Caco-2 (cell line): ENCODE measurements around the gene GMPS. TPM values are rescaled to one million over a fixed set of nuclear protein-coding genes. Genes with fewer than 3 reads are reported as not detected.

Experiments used
- BruUV-seq: library from RNA; stranded (reverse); fragments of 400-500 nt; replicated peaks from 2 replicates; lab custom pipeline; 2021; lab: Mats Ljungman, UMichigan
- CTCF ChIA-PET: fragments of 300-600 bp; sonication (Branson Sonifier 250); formaldehyde crosslinking; loops from one replicate; lab custom pipeline; 2022; ENCODE audit warnings: antibody characterized with exemption; lab: Charles Lee
- POLR2A ChIA-PET: fragments of 300-600 bp; sonication (Branson Sonifier 250); formaldehyde crosslinking; loops from one replicate; lab custom pipeline; 2022; ENCODE audit warnings: antibody characterized with exemption; lab: Charles Lee
- DNase-seq, 2 experiments: peaks; one replicate each; pipeline versions ENCODE4 v3.0.0 to v3.0.0-alpha.2; 2020 to 2022
- H3K27me3 ChIP-seq: replicated peaks from 2 replicates; pipeline ENCODE4 v1.6.0; 2011; ENCODE audit warnings: low read length; ENCODE audit not compliant: control insufficient read depth, insufficient read depth
- H3K36me3 ChIP-seq: 2 replicates; pipeline ENCODE4 v1.5.1; 2011; ENCODE audit warnings: low read length; ENCODE audit not compliant: control insufficient read depth, insufficient read depth
- H3K4me1 ChIP-seq: fragments of 250-450 bp; sonication (Bioruptor Pico); 2 replicates; pipeline ENCODE4 v1.5.1; 2020; ENCODE audit warnings: mild to moderate bottlenecking
- H3K4me3 ChIP-seq: 2 replicates; pipeline ENCODE4 v1.5.1; 2011; ENCODE audit warnings: low read depth, mild to moderate bottlenecking, control low read depth, low read length
- H3K9me3 ChIP-seq: fragments of 250-450 bp; sonication (Bioruptor Pico); 2 replicates; pipeline ENCODE4 v1.5.1; 2020; ENCODE audit warnings: mild to moderate bottlenecking, moderate library complexity
- H3K27ac Mint-ChIP-seq: one replicate; pipeline ENCODE4 v1.8.0; 2022; ENCODE audit warnings: mixed read lengths; ENCODE audit not compliant: unreplicated experiment
- H3K27me3 Mint-ChIP-seq: one replicate; pipeline ENCODE4 v1.8.0; 2022; ENCODE audit warnings: mixed read lengths; ENCODE audit not compliant: insufficient read depth, unreplicated experiment
- H3K36me3 Mint-ChIP-seq: one replicate; pipeline ENCODE4 v1.8.0; 2022; ENCODE audit warnings: mild to moderate bottlenecking, mixed read lengths; ENCODE audit not compliant: insufficient read depth, unreplicated experiment
- H3K4me1 Mint-ChIP-seq: one replicate; pipeline ENCODE4 v1.8.0; 2022; ENCODE audit warnings: low read depth, mixed read lengths; ENCODE audit not compliant: unreplicated experiment
- H3K4me3 Mint-ChIP-seq: one replicate; pipeline ENCODE4 v1.8.0; 2022; ENCODE audit warnings: mild to moderate bottlenecking, moderate library complexity, mixed read lengths; ENCODE audit not compliant: unreplicated experiment
- H3K9me3 Mint-ChIP-seq: one replicate; pipeline ENCODE4 v1.8.0; 2022; ENCODE audit warnings: mixed read lengths; ENCODE audit not compliant: unreplicated experiment
- intact Hi-C: fragments of 100-400 bp; cut with micrococcal nuclease; formaldehyde crosslinking; loops from one replicate; pipeline ENCODE4 v1.10.0; 2022; ENCODE audit not compliant: unreplicated experiment
- total RNA-seq: library from RNA; stranded (reverse); gene quantifications from 2 replicates; pipeline ENCODE4 v1.2.3, GENCODE V29; 2022
- TF ChIP-seq, protein P1 (sequence below), 2 experiments: fragments of 200-600 bp in 1 of 2; IDR thresholded peaks; 1 replicate in 1 of 2; 2 replicates in 1 of 2; pipeline versions ENCODE4 v1.5.1 to v1.8.0; 2011 to 2022; ENCODE audit warnings: antibody characterized with exemption in 1 of 2, control low read depth in 1 of 2, inconsistent platforms in 1 of 2, low read depth in 1 of 2, low read length in 1 of 2, mild to moderate bottlenecking in 1 of 2, moderate library complexity in 1 of 2; ENCODE audit not compliant: insufficient read depth in 1 of 2, severe bottlenecking in 1 of 2, unreplicated experiment in 1 of 2

Gene GMPS
- total RNA-seq, 1 experiment from 2014 or later = 102 TPM

DNA sequence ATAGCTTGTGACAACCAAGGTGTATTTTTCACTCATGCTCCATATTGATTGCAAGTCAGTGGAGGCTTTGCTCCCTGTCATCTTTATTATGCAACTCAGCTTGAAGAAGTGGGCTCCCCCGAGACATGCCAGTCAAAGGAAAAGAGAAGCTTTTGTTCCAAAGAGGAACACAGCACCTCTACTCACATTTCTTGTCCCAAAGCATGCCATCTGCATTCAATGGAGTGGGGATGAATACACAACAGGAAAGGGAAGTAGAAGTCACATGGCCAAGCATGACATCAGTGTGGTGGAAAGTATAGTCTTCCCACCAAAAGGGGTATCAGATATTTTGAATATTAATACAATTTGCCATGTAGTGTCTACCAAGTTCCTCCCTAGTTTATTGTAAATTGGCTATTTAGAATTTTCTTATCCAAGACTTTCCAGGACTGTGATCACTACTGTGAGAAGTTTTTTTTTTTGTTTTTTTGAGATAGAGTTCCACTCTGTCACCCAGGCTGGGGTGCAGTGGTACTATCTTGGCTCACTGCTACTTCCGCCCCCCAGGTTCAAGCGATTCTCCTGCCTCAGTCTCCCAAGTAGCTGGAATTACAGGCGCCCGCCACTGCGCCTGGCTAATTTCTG is 114.5 kb downstream of the GMPS start:
- CTCF ChIA-PET = no interaction called here
- no peaks in the 10 kb centered on the region for H3K27me3 ChIP-seq
- no peaks in the 10 kb centered on the region for H3K9me3 Mint-ChIP-seq
- no peak for DNase-seq
- H3K36me3 ChIP-seq = no peaks in the 10 kb centered on the region
- no peaks in the 10 kb centered on the region for H3K4me1 Mint-ChIP-seq
- H3K36me3 Mint-ChIP-seq = no peaks in the 10 kb centered on the region
- H3K27me3 Mint-ChIP-seq = peaks cover 6% of the 10 kb centered on the region
- TF ChIP-seq, protein P1, sequence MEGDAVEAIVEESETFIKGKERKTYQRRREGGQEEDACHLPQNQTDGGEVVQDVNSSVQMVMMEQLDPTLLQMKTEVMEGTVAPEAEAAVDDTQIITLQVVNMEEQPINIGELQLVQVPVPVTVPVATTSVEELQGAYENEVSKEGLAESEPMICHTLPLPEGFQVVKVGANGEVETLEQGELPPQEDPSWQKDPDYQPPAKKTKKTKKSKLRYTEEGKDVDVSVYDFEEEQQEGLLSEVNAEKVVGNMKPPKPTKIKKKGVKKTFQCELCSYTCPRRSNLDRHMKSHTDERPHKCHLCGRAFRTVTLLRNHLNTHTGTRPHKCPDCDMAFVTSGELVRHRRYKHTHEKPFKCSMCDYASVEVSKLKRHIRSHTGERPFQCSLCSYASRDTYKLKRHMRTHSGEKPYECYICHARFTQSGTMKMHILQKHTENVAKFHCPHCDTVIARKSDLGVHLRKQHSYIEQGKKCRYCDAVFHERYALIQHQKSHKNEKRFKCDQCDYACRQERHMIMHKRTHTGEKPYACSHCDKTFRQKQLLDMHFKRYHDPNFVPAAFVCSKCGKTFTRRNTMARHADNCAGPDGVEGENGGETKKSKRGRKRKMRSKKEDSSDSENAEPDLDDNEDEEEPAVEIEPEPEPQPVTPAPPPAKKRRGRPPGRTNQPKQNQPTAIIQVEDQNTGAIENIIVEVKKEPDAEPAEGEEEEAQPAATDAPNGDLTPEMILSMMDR (IDR thresholded peaks at IDR 0.05; ENCODE audit: insufficient read depth in 1 of 2, low read depth in 1 of 2, low read length in 1 of 2, severe bottlenecking in 1 of 2, unreplicated experiment in 1 of 2) = no peak
- peaks cover 7% of the 10 kb centered on the region; the same call in 1 of the 2 replicates for H3K4me1 ChIP-seq
- intact Hi-C loops = loop anchor here (5.0 kb wide), 1 partner anchor 178 kb away; the partner anchor contains the start of gene C3orf33
- no peaks in the 10 kb centered on the region for H3K9me3 ChIP-seq
- H3K4me3 ChIP-seq = no peak overlapping the region
- no peak overlapping the region for H3K4me3 Mint-ChIP-seq
- H3K27ac Mint-ChIP-seq = no peak overlapping the region
- no TSS peak for BruUV-seq
- POLR2A ChIA-PET = no interaction called here

- Mint-ChIP-seq H3K9me3 (no peaks in the 10 kb centered on the region), H3K27ac (no peak overlapping the region), H3K27me3 (peaks cover 11% of the 10 kb centered on the region), H3K4me3 (no peak overlapping the region), H3K36me3 (no peaks in the 10 kb centered on the region), H3K4me1 (peaks cover 7% of the 10 kb centered on the region)
- no TSS peak for BruUV-seq
- POLR2A ChIA-PET = no interaction called here
- CTCF ChIA-PET = no interaction called here
- TF ChIP-seq, protein P1 (IDR thresholded peaks at IDR 0.05; ENCODE audit: insufficient read depth in 1 of 2, low read depth in 1 of 2, low read length in 1 of 2, severe bottlenecking in 1 of 2, unreplicated experiment in 1 of 2) = no peak
- no peaks in the 10 kb centered on the region for H3K4me1 ChIP-seq
- no peak for DNase-seq
- no peaks in the 10 kb centered on the region for H3K36me3 ChIP-seq
- no peak overlapping the region for H3K4me3 ChIP-seq
- intact Hi-C loops = no loop called here
- no peaks in the 10 kb centered on the region for H3K9me3 ChIP-seq
- no peaks in the 10 kb centered on the region for H3K27me3 ChIP-seq
These were observed 119.1 kb downstream of the GMPS start for GRCh38 chr3:155989536-155989935.

GRCh38 chr3:155991212-155991611 is 120.8 kb downstream of the GMPS start:
- Histone ChIP-seq H3K4me3 (no peak overlapping the region), H3K36me3 (no peaks in the 10 kb centered on the region), H3K4me1 (0 out of 2 replicates have a peak, but pooled peaks cover 4% of the 10 kb centered on the region), H3K27me3 (no peaks in the 10 kb centered on the region), H3K9me3 (no peaks in the 10 kb centered on the region)
- DNase-seq = no peak
- POLR2A ChIA-PET = no interaction called here
- intact Hi-C loops = no loop called here
- peaks cover 7% of the 10 kb centered on the region for H3K4me1 Mint-ChIP-seq
- H3K36me3 Mint-ChIP-seq = no peaks in the 10 kb centered on the region
- H3K4me3 Mint-ChIP-seq = no peak overlapping the region
- BruUV-seq = no TSS peak
- H3K27me3 Mint-ChIP-seq = peaks cover 11% of the 10 kb centered on the region
- CTCF ChIA-PET = no interaction called here
- H3K27ac Mint-ChIP-seq = no peak overlapping the region
- no peaks in the 10 kb centered on the region for H3K9me3 Mint-ChIP-seq
- TF ChIP-seq, protein P1 (IDR thresholded peaks at IDR 0.05; ENCODE audit: insufficient read depth in 1 of 2, low read depth in 1 of 2, low read length in 1 of 2, severe bottlenecking in 1 of 2, unreplicated experiment in 1 of 2) = no peak
